Prostate gland (tissue), 2 donors: Measurements from ENCODE around the gene APOA5.

Experiments
- POLR2AphosphoS5 ChIP-seq: sonication (generic); formaldehyde crosslinking; IDR thresholded peaks from one replicate; pipeline ENCODE4 v1.6.1; 2017; ENCODE audit warnings: antibody characterized with exemption
- TF ChIP-seq, protein P1 (sequence below), 4 experiments: fragments of 200-600 bp in 2 of 4; fragments of 450-650 bp in 2 of 4; sonication (generic) in 2 of 4; IDR thresholded peaks; 1 replicate in 3 of 4; 2 replicates in 1 of 4; pipeline ENCODE4 v1.5.1; 2016 to 2019; ENCODE audit warnings: antibody characterized with exemption in 4 of 4, mild to moderate bottlenecking in 2 of 4, moderate library complexity in 2 of 4

DNA sequence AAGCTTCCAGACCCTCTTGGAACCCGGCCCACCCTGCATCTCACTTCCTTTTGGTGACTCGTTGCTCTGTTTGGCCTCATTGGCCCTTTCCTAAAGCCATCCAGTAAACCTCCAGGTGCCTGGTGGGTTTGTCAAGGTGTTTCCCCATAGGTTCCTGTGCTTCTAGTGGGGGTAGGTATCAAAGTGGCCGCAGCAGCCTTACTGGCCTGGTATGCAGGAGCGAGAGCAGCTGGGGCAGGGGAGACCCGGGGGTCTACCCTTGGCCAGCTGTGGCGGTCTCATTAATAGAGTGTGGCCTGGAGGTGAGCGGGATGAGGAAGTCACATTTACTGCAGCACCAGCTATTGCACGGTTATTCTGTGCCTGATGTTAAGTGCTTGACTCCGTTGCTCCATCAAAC is 27.4 kb upstream of the APOA5 start:
- TF ChIP-seq POLR2AphosphoS5, result no peak
- TF ChIP-seq, protein P1, sequence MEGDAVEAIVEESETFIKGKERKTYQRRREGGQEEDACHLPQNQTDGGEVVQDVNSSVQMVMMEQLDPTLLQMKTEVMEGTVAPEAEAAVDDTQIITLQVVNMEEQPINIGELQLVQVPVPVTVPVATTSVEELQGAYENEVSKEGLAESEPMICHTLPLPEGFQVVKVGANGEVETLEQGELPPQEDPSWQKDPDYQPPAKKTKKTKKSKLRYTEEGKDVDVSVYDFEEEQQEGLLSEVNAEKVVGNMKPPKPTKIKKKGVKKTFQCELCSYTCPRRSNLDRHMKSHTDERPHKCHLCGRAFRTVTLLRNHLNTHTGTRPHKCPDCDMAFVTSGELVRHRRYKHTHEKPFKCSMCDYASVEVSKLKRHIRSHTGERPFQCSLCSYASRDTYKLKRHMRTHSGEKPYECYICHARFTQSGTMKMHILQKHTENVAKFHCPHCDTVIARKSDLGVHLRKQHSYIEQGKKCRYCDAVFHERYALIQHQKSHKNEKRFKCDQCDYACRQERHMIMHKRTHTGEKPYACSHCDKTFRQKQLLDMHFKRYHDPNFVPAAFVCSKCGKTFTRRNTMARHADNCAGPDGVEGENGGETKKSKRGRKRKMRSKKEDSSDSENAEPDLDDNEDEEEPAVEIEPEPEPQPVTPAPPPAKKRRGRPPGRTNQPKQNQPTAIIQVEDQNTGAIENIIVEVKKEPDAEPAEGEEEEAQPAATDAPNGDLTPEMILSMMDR (IDR thresholded peaks at IDR 0.05), result no peak
